PC-3 (cell line): ENCODE results near the gene SYCE1. TPM values are rescaled to one million over a fixed set of nuclear protein-coding genes. Genes with fewer than 3 reads are reported as not detected.

Experiments used
- ATAC-seq: fragments of 200-7000 bp; cut with Tn5 transposase; 2 replicates; pipeline ENCODE4 v1.9.1; 2020; ENCODE audit warnings: mild to moderate bottlenecking, moderate library complexity
- BruUV-seq: library from RNA; stranded (reverse); fragments of 400-500 nt; replicated peaks from 2 replicates; lab custom pipeline; 2021; lab: Mats Ljungman, UMichigan
- CTCF ChIA-PET: fragments of 300-600 bp; sonication (Branson Sonifier 250); formaldehyde crosslinking; loops from one replicate; lab custom pipeline; 2022; ENCODE audit warnings: antibody characterized with exemption; lab: Charles Lee
- POLR2A ChIA-PET: fragments of 300-600 bp; sonication (Branson Sonifier 250); formaldehyde crosslinking; loops from one replicate; lab custom pipeline; 2022; ENCODE audit warnings: antibody characterized with exemption; ENCODE audit not compliant: unreplicated experiment; lab: Charles Lee
- DNase-seq: peaks from one replicate; pipeline ENCODE4 v3.0.0-alpha.2; 2015
- H2AFZ ChIP-seq: fragments of 300-600 bp; sonication (generic); 2 replicates; pipeline ENCODE4 v1.6.0; 2016; ENCODE audit warnings: antibody characterized with exemption, low read length
- H3F3A ChIP-seq: fragments of 300-600 bp; sonication (generic); one replicate; pipeline ENCODE4 v1.6.0; 2017; ENCODE audit warnings: antibody characterized with exemption, low read length, control low read depth, mild to moderate bottlenecking; ENCODE audit not compliant: unreplicated experiment
- H3K27ac ChIP-seq: fragments of 300-600 bp; sonication (generic); 2 replicates; pipeline ENCODE4 v1.5.1; 2016; ENCODE audit warnings: mild to moderate bottlenecking, low read length
- H3K27me3 ChIP-seq: fragments of 300-600 bp; sonication (generic); 2 replicates; pipeline ENCODE4 v1.6.1; 2016; ENCODE audit warnings: low read length, mixed read lengths
- H3K36me3 ChIP-seq: fragments of 300-600 bp; sonication (generic); 2 replicates; pipeline ENCODE4 v1.6.1; 2016; ENCODE audit warnings: low read depth, mixed run types, low read length, mixed read lengths
- H3K4me1 ChIP-seq: fragments of 300-600 bp; sonication (generic); 2 replicates; pipeline ENCODE4 v1.5.1; 2016; ENCODE audit warnings: low read length; ENCODE audit not compliant: insufficient read depth
- H3K4me2 ChIP-seq: fragments of 300-600 bp; sonication (generic); 2 replicates; pipeline ENCODE4 v1.6.0; 2016; ENCODE audit warnings: low read length
- H3K4me3 ChIP-seq: fragments of 300-600 bp; sonication (generic); 2 replicates; pipeline ENCODE4 v1.5.1; 2016; ENCODE audit warnings: mild to moderate bottlenecking, low read length, mixed read lengths
- H3K79me2 ChIP-seq: fragments of 300-600 bp; sonication (generic); 2 replicates; pipeline ENCODE4 v1.6.1; 2017; ENCODE audit warnings: low read length, mixed read lengths
- H3K9ac ChIP-seq: fragments of 300-600 bp; sonication (generic); 2 replicates; pipeline ENCODE4 v1.6.0; 2016; ENCODE audit warnings: mild to moderate bottlenecking, low read length
- H3K9me2 ChIP-seq: fragments of 300-600 bp; sonication (generic); replicated peaks from 2 replicates; pipeline ENCODE4 v1.6.1; 2016; ENCODE audit warnings: mixed run types, low read length, mixed read lengths
- H3K9me3 ChIP-seq: fragments of 300-600 bp; sonication (generic); 2 replicates; pipeline ENCODE4 v1.6.1; 2016; ENCODE audit warnings: low read length, mixed read lengths
- H4K20me1 ChIP-seq: fragments of 300-600 bp; sonication (generic); 2 replicates; pipeline ENCODE4 v1.6.1; 2016; ENCODE audit warnings: low read length, mixed read lengths
- EZH2 ChIP-seq: fragments of 300-600 bp; sonication (generic); IDR thresholded peaks from one replicate; pipeline ENCODE4 v1.6.1; 2017; ENCODE audit warnings: antibody characterized with exemption, mild to moderate bottlenecking, low read length; ENCODE audit not compliant: unreplicated experiment
- EZH2phosphoT487 ChIP-seq: fragments of 300-600 bp; sonication (generic); IDR thresholded peaks from 2 replicates; pipeline ENCODE4 v1.6.1; 2018; ENCODE audit warnings: mild to moderate bottlenecking, antibody characterized with exemption, low read length, borderline replicate concordance
- intact Hi-C: fragments of 100-400 bp; cut with micrococcal nuclease; formaldehyde crosslinking; loops from 2 replicates; pipeline ENCODE4 v1.9.0; 2023
- total RNA-seq: library from RNA; depleted of rRNA; stranded (reverse); fragments of >200 nt; gene quantifications from 2 replicates; pipeline ENCODE4 v1.2.3, GENCODE V29; 2014; rRNA removed
- TF ChIP-seq, protein P1 (sequence below): fragments of 300-600 bp; sonication (generic); conservative IDR thresholded peaks from 2 replicates; pipeline ENCODE4 v1.5.1; 2017; ENCODE audit warnings: antibody characterized with exemption, low read depth, mild to moderate bottlenecking, low read length

SYCE1 gene
- total RNA-seq, 1 experiment from 2014 or later = not detected

DNA sequence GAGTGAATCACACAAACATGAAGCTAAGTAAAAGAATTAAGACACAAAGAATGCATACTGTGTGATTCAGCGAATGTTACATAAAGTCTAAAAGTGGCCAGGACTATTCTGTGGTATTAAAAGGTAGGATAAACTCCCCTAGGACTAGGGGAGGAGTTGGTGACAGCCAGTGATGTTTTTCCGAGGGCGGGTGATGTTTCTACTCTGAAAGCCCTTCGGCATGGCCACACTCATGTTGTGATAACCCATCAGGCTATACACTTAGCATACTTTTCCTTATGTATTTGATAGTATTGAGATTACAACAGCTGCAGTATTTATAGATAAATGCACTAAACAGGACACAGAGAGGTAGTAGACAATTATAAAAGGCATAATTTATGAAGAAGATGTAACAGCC lies 54.0 kb downstream of the SYCE1 start:
- H3K9me2 ChIP-seq = no peaks in the 10 kb centered on the region
- H3F3A ChIP-seq = no peaks in the 10 kb centered on the region
- no peaks in the 10 kb centered on the region for H3K36me3 ChIP-seq
- no peaks in the 10 kb centered on the region for H3K27me3 ChIP-seq
- ATAC-seq = no peak
- H2AFZ ChIP-seq = no peak overlapping the region
- no TSS peak for BruUV-seq
- intact Hi-C loops = no loop called here
- H4K20me1 ChIP-seq = no peaks in the 10 kb centered on the region
- DNase-seq = no peak
- CTCF ChIA-PET = no interaction called here
- H3K4me1 ChIP-seq = no peaks in the 10 kb centered on the region
- no peaks in the 10 kb centered on the region for H3K9me3 ChIP-seq
- no peak overlapping the region for H3K27ac ChIP-seq
- H3K9ac ChIP-seq = no peak overlapping the region
- H3K4me2 ChIP-seq = no peak overlapping the region
- no peaks in the 10 kb centered on the region for H3K79me2 ChIP-seq
- POLR2A ChIA-PET = no interaction called here
- H3K4me3 ChIP-seq = no peak overlapping the region
- no peak for TF ChIP-seq EZH2
- TF ChIP-seq, protein P1, sequence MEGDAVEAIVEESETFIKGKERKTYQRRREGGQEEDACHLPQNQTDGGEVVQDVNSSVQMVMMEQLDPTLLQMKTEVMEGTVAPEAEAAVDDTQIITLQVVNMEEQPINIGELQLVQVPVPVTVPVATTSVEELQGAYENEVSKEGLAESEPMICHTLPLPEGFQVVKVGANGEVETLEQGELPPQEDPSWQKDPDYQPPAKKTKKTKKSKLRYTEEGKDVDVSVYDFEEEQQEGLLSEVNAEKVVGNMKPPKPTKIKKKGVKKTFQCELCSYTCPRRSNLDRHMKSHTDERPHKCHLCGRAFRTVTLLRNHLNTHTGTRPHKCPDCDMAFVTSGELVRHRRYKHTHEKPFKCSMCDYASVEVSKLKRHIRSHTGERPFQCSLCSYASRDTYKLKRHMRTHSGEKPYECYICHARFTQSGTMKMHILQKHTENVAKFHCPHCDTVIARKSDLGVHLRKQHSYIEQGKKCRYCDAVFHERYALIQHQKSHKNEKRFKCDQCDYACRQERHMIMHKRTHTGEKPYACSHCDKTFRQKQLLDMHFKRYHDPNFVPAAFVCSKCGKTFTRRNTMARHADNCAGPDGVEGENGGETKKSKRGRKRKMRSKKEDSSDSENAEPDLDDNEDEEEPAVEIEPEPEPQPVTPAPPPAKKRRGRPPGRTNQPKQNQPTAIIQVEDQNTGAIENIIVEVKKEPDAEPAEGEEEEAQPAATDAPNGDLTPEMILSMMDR = no peak
- no peak for TF ChIP-seq EZH2phosphoT487

DNA sequence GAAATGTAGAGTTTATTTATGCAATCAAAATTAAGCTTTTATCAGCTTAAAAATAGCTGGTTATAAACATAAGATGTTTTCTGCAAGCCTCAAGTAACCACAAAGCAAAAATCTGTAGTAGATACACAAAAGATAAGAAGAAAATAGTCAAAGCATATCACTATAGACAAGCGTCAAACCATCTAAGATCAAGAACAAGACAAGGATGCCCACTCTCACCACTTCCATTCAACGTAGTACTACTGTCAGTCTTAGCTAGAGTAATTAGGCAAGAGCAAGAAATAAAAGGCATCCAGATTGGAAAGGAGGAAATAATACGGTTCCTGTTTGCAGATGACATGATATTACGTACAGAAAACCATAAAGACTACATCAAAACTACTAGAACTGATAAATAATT lies 55.7 kb downstream of the SYCE1 start:
- CTCF ChIA-PET = no interaction called here
- H3K27me3 ChIP-seq = no peaks in the 10 kb centered on the region

More for the DNA sequence above, 55.7 kb downstream of the SYCE1 start:
- Histone ChIP-seq H3K27ac (no peak overlapping the region), H3K36me3 (no peaks in the 10 kb centered on the region), H4K20me1 (no peaks in the 10 kb centered on the region), H3K9me3 (no peaks in the 10 kb centered on the region), H3K9me2 (no peaks in the 10 kb centered on the region), H3K4me3 (no peak overlapping the region), H3K4me1 (no peaks in the 10 kb centered on the region), H3K4me2 (no peak overlapping the region), H3K9ac (no peak overlapping the region), H3F3A (no peaks in the 10 kb centered on the region), H3K79me2 (no peaks in the 10 kb centered on the region), H2AFZ (no peak overlapping the region)
- TF ChIP-seq EZH2 (no peak), EZH2phosphoT487 (no peak)
- TF ChIP-seq, protein P1 = no peak
- ATAC-seq (no peak), DNase-seq (no peak)
- no TSS peak for BruUV-seq
- intact Hi-C loops = loop anchor here (10.0 kb wide), 1 partner anchor 185 kb away; no protein-coding TSS in a partner anchor
- POLR2A ChIA-PET = no interaction called here

Other genes with a start within 250 kb of the SYCE1 start
- gene CALY, start 228.7 kb downstream of the SYCE1 start, total RNA-seq = not detected in 2 replicates
- gene PRAP1, start 218.2 kb downstream of the SYCE1 start, total RNA-seq = not detected in 2 replicates
- 33.3 and 40.0 TPM in 2 replicates for gene FUOM, start 207.6 kb downstream of the SYCE1 start, total RNA-seq
- 114 and 120 TPM in 2 replicates for gene ECHS1, start 192.2 kb downstream of the SYCE1 start, total RNA-seq
- 3.7 and 4.1 TPM in 2 replicates for gene PAOX, start 186.3 kb downstream of the SYCE1 start, total RNA-seq
- gene MTG1, start 171.4 kb downstream of the SYCE1 start, total RNA-seq = 38.8 and 39.4 TPM in 2 replicates
- not detected in 2 replicates for gene SPRN, start 141.0 kb downstream of the SYCE1 start, total RNA-seq
- 2.4 and 5.1 TPM in 2 replicates for gene SCART1, start 111.6 kb downstream of the SYCE1 start, total RNA-seq
- 3.3 and 4.2 TPM in 2 replicates for gene CYP2E1, start 38.2 kb downstream of the SYCE1 start, total RNA-seq
- gene FRG2B, start 61.2 kb upstream of the SYCE1 start, total RNA-seq = not detected in 2 replicates